Neural cell (in vitro differentiated cells): ENCODE data around the gene ZIC1.

ENCODE experiments used
- CTCF ChIP-seq: fragments of 450-650 bp; IDR thresholded peaks from 2 replicates; pipeline ENCODE4 v1.5.1; 2014; ENCODE audit warnings: antibody characterized with exemption, mild to moderate bottlenecking, moderate library complexity; ENCODE audit not compliant: poor library complexity, severe bottlenecking
- EZH2 ChIP-seq: fragments of 200-600, 300-800 bp; shearing (Covaris generic), sonication (generic); IDR thresholded peaks from 2 replicates; pipeline ENCODE4 v1.6.1; 2014; ENCODE audit warnings: antibody characterized with exemption, low read length, borderline replicate concordance, mild to moderate bottlenecking; ENCODE audit not compliant: insufficient read depth, poor library complexity, severe bottlenecking
- POLR2AphosphoS5 ChIP-seq: IDR thresholded peaks from 2 replicates; pipeline ENCODE4 v1.6.1; 2012
- SMC3 ChIP-seq: fragments of 450-650 bp; conservative IDR thresholded peaks from 2 replicates; pipeline ENCODE4 v1.6.1; 2014; ENCODE audit warnings: antibody characterized with exemption, mild to moderate bottlenecking, moderate library complexity; ENCODE audit not compliant: poor library complexity
- TAF1 ChIP-seq: IDR thresholded peaks from 2 replicates; pipeline ENCODE4 v1.6.1; 2012; ENCODE audit warnings: low read depth

GRCh38 chr3:147415286-147415685 lies 6.1 kb downstream of the ZIC1 start:
- no peak for TF ChIP-seq CTCF
- no peak for TF ChIP-seq TAF1
- peak; percentile 50 for TF ChIP-seq POLR2AphosphoS5
- TF ChIP-seq EZH2: no peak
- TF ChIP-seq SMC3: no peak
